G401.6 (cell line): Measurements from ENCODE around the gene ZNF30.
"Not testable (repeated sequence)": the region's sequence is repeated elsewhere in the genome, so short reads cannot be mapped to it uniquely, and the experiment has no call there.

ENCODE experiments used
- FAIRE-seq: peaks from 2 replicates; lab custom pipeline; 2012; peaks lifted over from hg19 to GRCh38; lab: Jason Lieb, UNC

The ZNF30 gene

DNA sequence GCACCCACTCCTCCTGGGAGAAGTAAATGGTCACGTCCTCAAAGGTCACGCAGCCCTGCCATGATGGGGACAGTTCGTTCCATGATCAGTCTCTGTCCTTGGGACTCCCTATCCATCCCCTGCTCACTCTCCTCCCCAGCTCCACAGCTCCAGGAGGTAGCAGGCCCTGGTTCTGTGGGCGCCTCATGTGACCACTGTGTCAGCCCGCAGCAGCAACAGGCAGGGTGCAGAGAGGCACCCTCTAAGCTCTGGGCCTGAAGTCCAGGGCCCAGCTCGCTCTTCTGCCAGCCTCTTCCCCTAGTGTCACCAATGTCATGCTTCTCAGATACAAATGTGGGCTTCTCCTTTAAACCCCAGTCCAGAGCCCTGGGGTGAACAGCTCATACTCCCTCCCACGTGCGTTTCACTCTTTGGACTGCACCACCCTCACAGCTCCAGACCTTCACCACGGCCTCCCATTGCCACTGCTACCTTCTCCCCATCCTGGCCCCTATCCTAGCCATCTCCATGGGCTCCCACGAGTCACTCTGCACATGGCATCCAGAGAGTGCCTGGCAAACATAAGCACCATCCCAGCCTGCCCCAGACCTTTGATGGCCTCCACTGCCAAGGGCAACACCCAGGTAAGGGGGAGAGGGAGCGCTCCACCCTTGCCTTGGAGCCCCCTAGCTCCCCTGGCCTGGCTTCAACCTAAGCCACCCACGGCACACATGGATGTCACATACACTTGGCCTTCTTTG is 34.4 kb downstream of the ZNF30 start:
- FAIRE-seq = no peak

DNA sequence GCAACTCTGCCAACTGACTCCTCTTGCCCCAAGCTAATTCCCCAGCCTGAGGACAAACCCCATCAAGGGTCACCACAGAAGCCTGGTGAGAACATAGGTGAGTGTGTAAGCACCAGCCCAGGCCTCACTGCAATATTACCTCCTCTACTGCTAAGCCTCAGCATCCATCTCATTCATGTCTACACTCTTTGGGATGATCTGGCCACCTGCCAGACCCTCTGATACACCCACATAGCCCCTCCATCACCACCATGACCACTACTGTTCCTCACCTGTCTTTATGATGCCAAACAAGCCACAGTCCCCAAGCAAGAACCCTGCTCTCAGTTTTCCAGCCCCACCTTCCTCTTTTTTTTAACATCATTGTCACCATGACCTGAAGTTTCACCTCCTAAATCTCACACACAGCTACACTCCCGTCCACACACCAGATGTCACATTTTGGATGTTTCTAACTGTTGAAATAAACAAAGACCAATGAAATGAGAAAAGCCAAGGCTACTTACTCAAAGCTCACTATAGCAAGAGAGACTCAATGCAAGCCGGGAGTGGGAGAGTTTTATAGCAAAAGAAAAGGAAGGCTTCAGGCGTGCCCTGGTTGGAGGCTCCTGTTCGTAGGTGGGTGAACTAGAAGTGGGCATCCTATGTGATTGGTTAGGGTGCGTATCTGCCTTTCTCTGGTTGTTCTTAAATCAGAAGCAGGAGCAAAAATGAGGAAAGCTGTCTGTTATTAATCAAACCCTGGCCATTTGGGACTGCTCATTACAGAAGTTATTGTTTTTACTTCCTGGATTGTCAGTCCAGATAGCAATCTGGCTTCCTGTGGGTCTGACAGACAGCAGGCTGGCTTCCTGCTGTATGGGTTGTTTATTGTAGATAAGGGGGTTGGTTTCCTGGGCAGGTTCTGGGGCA is 35.3 kb downstream of the ZNF30 start:
- no peak for FAIRE-seq

DNA sequence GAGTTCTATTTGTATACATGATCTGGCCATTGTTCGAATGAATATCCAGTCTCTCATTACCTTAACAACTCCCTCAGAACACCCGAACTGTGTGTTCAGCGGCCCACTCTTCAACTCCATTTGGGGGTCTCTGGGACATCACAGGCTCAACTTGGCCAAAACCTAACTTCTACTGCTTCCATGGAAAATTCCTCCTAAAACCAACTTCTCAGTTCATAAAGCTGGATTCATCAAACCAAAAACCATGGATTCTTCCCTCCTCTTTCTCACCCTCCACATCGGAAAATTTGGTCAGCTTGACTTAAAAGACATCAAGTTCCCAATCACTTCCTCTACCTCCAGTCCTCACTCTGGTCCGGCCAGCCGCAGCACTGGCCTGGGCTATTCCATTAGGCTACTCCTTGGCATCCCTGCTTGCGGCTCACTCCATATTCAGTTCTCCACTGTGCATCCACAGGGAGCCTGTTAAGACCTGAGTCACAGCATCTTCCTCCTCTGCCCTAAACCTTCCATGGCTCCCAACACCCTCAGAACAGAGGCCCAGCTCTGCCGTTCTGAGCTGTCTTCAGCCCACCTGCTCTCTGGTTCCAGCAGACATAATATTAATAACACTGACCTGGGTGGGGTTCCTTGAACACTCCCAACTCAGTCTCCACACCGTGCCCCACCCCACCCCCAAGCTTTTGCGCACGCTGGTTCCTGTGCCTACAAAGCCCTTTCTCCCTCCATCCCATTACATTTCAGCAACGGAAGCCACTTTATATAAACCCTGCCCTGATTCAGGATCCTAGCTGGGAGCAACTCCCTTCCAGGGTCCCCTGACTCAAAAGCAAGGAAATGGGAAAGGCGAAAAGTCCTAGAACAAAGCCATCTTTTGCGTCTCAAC is 36.2 kb downstream of the ZNF30 start:
- no peak for FAIRE-seq

DNA sequence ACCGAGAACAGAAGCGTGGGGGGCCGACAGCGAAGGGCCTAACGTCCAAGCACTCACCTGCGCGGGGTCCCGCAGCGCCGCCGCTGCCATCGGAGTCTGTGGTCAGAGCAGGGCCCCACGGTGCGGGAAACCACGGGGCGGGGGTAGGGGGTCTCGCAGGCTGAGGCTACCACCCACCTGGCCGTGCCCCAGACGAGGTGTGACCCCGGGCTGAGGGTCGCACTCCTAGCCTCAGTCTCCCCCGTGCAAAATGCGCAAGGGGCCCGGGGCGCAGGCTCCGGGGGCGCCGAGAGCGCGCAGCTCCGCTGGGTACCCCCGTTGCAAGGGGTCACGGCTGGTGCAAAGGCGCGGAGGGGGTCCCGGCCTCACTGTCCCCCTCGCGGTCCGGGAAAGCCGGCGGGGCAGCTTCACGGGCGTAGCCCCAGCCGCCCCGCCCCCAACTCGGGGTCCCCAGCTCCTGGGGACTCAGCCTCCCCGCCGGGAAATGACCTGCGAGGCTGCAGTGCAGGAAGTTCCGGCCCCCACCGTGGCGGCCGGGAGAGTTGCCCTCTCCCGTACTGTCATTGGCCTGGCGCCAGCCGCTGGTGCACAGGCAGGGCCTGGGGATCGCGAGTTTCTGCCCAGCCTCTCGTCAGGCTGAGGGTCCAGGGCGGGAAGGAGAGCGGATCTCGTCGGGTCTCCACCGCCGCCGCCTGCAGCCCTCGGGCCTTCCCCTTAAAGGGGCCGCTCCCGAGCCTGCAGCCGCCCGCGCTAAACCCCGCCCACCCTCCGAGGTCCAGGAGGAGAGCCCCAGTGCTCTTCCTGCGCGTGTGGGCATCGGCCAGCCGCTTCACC is 37.1 kb downstream of the ZNF30 start, which contains the start of gene ZNF792:
ZNF792 (minus strand) TSS at position 657 of the 834 bp plus-strand sequence; CDS start at position 90, 567 bp downstream.
- no peak for FAIRE-seq

DNA sequence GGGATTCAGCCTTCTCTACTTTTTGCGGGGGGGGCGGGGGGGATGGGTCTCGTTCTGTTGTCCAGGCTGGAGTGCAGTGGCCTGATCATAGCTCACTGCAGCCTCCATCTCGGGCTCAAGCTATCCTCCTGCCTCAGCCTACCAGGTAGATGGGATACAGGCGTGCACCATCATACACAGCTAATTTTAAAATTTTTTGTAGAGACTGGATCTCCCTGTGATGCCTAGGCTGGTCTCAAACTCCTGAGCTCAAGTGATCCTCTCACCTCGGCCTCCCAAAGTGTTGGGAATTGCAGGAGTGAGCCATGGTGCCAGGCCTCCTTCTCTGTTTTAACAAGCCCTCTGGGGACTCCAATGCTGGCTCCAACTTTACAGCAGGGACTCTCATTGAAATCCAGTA is 37.9 kb downstream of the ZNF30 start:
- no peak for FAIRE-seq

DNA sequence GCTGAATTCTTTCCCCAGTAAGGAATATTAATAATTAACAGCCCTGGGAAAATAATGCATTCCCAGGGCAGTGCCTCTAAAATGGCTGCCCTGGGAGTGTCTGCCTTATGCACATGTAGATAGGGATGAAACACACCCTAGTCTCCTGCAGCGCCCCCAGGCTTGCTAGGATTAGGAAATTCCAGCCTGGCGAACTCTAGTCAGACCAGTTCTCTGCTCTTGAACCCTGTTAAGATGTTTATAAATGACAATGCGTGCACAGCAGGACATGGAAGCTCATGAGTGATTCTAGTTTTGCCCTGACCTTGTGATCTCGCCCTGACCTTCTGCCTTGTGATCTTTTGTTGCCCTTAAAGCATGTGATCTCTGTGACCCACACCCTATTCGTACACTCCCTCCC is 38.8 kb downstream of the ZNF30 start:
- FAIRE-seq = not testable (repeated sequence)

DNA sequence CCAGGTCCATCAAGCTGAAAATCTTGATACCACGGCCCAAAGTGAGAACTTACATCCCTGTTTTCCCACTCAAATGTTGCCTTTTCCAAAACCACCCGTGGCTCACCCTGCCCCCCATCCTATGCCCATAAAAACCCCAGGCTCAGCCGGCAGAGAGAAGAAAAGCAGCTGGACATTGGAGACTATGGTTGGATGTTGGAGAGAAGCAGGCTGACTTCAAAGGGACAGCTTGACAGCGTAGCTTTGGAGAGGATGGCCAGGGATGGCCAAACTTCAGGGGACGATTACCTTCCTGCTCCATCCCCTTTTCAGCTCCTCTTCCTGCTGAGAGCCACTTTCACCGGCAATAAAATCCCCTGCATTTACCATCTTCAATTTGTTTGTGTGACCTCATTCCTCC is 40.8 kb downstream of the ZNF30 start:
- FAIRE-seq = no peak

DNA sequence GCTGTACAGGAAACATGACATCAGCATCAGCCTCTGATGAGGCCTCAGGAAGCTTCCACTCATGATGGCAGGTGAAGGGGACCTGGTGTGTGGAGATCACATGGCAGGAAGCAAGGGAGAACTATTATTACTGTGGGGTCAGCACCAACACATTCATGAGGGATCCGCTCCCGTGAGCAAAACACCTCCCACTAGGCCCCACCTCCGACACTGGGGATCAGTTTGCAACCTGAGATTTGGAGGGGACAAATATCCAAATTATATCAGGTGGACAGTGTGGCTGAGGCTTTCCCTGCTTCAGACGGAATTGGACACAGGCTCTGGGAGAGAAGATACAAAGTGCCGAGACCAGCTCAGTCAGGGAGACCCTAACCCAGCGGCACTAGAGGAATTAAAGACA is 43.0 kb downstream of the ZNF30 start:
- no peak for FAIRE-seq

DNA sequence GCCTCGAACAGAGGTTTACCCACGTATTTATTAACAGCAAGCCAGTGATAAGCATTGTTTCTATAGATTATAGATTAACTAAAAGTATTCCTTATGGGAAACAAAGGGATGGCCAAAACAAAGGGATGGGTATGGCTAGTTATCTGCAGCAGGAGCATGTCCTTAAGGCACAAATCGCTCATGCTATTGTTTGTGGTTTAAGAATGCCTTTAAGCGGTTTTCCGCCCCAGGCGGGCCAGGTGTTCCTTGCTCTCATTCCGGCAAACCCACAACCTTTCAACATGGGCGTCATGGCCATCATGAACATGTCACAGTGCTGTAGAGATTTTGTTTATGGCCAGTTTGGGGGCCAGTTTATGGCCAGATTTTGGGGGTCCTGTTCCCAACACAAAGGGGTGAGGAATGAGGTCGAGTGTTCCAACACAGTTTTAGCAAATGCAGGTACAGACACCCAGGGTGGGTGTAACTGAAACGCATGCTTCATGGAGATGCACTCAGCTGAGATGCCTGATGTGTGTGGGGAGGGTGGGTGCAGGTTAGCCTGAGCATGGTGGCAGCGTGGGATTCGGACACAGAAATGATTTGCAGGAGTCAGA is 43.6 kb downstream of the ZNF30 start:
- FAIRE-seq = not testable (repeated sequence)

DNA sequence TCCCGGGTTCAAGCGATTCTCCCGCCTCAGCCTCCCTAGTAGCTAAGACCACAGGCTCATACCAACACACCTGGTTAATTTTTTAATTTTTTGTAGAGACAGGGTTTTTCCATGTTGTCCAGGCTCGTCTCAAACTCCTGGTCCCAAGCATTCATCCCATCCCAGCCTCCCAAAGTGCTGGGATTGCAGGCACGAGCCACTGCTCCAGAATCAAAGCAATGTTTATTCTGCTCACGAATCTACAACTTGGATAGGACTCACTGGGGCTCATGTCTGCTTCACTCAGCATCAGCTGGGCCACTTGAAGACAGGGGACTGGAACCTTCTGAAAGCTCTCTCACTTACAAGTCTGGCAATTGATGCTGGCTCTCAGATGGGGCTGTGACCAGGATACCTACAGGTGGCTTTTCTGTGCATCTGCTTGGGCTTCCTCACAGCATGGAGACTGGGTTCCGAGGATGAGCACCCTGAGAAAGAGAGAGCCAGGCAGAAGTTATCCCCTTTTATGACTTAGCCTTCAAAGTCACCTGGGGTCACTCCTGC is 45.5 kb downstream of the ZNF30 start:
- FAIRE-seq = no peak

DNA sequence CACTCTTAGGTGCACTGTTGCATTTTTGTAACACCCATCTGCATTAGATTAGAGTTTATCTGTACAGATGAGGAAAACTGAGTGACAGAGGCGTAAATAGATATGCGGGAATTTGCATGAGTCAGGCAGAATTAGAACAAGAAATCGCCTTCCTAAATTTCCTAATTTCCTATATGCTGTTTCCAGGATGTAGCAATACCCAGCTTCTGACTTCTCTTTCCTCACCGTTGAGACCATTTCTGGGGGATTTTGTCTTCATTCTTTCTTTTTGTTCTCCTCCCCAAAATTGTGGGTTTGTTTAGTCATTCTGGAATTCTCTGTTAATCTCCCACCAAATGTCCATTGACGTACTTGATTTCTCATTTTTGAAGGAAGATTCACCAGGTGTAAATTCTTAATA is 47.9 kb downstream of the ZNF30 start:
- FAIRE-seq = no peak

DNA sequence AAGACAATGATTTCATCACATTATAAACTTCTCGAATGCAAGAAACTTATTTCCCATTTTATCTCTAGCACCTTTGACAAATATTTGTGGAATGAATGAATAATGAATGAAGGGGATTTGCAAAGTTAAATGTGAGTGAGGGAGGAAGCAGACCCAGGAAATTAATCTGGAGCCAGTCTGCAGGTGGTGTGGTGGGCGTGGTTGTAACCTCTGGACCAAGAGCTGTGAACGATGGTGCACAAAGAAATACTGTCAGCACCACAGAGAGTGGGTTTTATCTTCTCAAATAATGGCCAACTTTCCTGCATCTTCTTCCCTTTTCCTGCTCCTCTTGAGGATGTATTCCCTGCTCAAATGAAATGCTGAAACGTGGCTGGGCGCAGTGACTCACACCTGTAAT is 48.4 kb downstream of the ZNF30 start:
- no peak for FAIRE-seq

DNA sequence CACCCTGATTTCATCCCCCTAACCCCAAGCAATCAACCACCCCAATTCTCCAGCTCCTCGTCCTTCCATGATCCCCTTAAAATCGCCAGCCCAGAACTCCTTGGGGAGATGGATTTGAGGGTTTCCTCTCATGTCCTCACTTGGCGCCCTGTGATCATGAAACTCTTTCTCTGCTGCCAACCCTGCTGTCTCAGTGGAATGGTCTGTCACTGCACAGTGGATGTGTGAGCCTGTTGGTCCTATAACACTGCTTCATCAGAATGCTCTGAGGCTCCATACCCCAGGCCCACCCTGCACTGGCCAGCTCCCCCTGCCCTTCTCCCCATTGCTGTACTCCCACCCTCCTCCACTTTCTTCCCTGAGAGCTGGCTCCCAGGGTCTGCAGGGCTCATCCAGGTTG is 49.9 kb downstream of the ZNF30 start:
- FAIRE-seq = no peak

DNA sequence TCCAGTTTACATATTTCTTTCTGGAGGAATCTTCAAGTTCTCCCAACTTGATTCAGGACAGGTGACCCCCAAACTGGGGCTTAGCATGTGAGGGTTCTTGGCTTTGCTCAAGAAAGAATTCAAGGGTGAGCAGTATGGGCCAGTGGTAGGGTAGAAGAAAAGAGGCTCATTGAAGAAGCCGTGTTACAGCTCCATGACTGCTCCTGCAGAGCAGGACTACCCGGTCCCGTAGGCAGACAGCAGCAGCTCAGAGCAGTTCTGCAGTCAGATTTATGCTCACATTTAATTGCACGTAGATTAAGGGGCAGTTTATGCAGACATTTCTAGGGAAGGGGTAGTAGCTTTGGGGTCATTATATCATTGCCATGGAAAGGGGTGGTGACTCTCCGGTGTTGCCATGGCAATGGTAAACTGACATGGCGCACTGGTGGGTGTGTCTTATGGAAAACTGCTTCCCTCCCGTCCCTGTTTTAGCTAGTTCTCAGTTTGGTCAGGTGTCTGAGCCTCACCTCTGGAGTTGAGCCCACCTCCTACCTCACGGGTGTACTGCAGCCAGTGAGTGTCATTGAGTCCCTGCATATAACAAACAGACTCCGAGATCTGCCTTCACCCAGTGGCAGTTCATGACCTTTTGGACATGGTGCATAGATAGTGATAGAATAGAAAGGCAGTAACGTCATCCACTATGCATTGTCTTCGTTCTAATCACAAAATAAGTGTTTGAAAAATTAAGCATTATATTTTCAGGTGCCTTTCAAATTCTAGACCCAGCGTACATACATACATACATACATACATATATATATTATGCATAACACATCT is 53.3 kb downstream of the ZNF30 start:
- no peak for FAIRE-seq

DNA sequence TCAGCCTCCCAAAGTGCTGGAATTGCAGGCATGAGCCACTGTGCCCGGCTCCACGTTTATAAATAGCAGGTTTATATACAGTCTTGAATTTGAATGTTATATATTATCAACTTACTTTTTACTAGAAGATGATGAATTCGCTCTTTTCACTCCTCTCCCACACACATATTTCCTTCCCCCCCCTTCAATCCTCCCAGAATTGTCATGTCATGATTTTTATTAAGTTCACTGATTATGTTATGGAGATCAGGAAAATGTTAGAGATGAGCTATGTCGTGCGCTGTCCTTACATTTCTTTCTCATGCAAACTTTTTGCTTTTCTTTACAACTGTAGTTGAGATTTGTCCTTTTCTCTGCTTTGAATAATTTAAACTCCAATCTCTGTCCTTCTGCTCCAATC is 55.6 kb downstream of the ZNF30 start:
- FAIRE-seq = no peak

DNA sequence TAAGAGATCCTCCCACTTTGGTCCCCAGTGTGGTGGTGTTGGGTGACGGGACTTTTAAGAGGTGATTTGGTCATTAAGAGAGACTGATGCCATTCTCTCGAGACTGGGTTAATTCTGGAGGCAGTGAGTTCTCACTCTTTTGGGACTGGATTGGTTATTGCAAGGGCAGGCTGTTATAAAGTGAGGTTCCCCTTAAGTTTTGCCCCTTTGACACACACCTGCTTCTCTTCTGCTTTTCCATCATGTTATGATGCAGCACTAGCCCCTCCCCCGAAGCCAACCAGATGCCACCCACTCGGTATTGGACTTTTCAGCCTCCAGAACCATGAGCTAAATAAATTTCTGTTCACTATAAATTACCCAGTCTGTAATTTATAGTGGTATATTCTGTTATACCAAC is 57.1 kb downstream of the ZNF30 start:
- no peak for FAIRE-seq

DNA sequence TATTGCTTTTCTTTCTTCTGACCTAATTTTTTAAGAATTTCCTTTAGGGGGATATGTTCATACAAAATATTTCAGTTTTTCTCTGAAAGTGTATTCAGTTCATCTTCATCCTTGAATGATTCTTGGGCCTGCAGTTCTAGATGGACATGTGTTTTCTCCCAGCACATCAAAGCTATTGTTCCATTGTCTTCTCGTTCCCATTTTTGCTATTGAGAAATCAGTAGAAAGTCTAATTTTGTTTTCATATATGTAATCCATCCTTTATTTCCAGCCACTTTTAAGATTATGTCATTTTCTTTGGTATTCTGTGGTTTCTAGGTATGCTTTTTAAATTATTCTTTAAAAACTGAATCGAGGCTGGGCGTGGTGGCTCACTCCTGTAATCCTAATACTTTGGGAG is 57.6 kb downstream of the ZNF30 start:
- FAIRE-seq = no peak

DNA sequence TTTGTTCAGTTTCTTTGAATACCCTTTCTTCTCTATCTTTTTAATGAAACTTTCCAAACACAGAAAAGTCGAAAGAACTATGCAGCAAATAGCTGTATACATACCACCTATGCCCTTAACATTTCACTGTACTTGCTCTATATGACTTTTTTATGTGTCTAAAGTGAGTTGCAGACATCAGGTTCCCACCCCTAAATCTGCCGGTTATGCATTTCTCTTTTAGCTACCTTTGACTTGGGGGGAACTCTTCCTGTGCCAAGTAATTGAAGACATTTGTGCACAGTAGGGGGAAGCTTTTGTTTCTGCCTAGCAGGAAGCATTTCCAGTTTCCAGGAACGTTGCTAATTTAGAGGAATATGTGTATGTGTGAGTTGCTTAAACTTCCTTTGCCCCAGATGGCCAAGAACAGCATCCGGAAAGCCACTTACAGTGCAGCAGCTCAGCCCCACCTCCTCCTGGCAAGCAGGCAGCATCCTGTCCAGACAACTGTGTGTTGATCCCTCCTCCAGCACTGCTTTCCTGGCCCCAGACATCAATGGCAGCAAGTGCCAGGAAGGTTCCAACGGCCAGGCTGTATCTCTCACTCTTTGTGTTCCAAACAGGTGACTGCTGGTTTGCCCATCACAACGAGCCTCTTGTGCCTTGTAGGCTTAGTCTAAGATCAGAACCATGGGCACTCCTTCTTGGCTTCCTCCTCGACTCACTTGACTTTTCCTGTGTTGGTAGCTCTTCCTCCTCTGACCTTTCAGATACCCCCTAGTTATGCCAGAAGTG is 58.7 kb downstream of the ZNF30 start:
- FAIRE-seq = no peak

DNA sequence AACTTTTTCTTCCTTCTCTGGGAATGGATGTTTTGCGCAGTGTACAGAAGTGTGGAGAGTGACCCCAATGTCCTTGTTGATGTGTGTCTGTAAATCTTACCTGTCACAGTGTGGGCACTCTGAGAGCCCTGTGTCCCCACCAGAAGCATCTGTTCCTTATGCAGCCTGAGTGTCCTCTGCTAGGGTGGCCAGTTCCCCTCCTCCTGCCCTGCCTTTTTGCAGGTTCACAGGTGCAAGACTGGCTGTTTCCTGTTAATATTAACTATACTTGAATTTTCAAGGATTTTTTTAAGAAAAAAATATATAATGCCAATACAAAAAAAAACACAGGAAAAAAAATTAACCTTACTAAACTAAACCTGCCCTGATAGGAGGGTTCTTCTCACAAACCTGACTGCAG is 61.4 kb downstream of the ZNF30 start:
- FAIRE-seq = no peak
